Measurements from ENCODE around the gene RPUSD1. TPM values are rescaled to one million over a fixed set of nuclear protein-coding genes. Genes with fewer than 3 reads are reported as not detected.

Gene RPUSD1
- total and polyA plus RNA-seq, 2 experiments from 2014 or later, result 27.6 to 37.8 TPM

- Histone ChIP-seq H3K27ac (no peak overlapping the region), H3K4me1 (ENCODE audit: insufficient read depth) (peaks cover 4% of the 10 kb centered on the region), H3K4me2 (no peak overlapping the region), H2AFZ (no peak overlapping the region), H3K9me2 (replicated peaks; ENCODE audit: insufficient read depth) (no peaks in the 10 kb centered on the region), H4K20me1 (ENCODE audit: insufficient read depth, poor library complexity, severe bottlenecking) (no peaks in the 10 kb centered on the region), H3K79me2 (no peaks in the 10 kb centered on the region), H3K9me3 (ENCODE audit: low read depth) (no peaks in the 10 kb centered on the region), H3K4me3 (no peak overlapping the region), H3K27me3 (peaks cover 7% of the 10 kb centered on the region), H3K36me3 (replicated peaks; ENCODE audit: insufficient read depth, low read depth) (no peaks in the 10 kb centered on the region)
- no peak for DNase-seq (ENCODE audit: low spot score)
- 85% methylated on average over 9 of the region's 9 CpGs for WGBS (ENCODE audit: low lambda C conversion rate, missing lambda C conversion rate)
- no peak for TF ChIP-seq CTCF (IDR thresholded peaks at IDR 0.05; ENCODE audit: poor library complexity)
- no peak for TF ChIP-seq EZH2phosphoT487 (IDR thresholded peaks at IDR 0.05; ENCODE audit: low read depth, severe bottlenecking, unreplicated experiment)
Observed at GRCh38 chr16:814974-815373, 26.8 kb upstream of the RPUSD1 start.

- Histone ChIP-seq H4K20me1 (ENCODE audit: insufficient read depth, poor library complexity, severe bottlenecking) (no peaks in the 10 kb centered on the region), H3K9me3 (ENCODE audit: low read depth) (no peaks in the 10 kb centered on the region), H2AFZ (no peak overlapping the region), H3K4me1 (ENCODE audit: insufficient read depth) (peaks cover 4% of the 10 kb centered on the region), H3K27ac (no peak overlapping the region), H3K27me3 (peaks cover 7% of the 10 kb centered on the region), H3K79me2 (no peaks in the 10 kb centered on the region), H3K9me2 (replicated peaks; ENCODE audit: insufficient read depth) (no peaks in the 10 kb centered on the region), H3K4me2 (peak overlapping the region; percentile 85), H3K36me3 (replicated peaks; ENCODE audit: insufficient read depth, low read depth) (no peaks in the 10 kb centered on the region), H3K4me3 (no peak overlapping the region)
- no peak for TF ChIP-seq CTCF (IDR thresholded peaks at IDR 0.05; ENCODE audit: poor library complexity)
- 62% methylated on average over 22 of the region's 22 CpGs for WGBS (ENCODE audit: low lambda C conversion rate, missing lambda C conversion rate)
- no peak for DNase-seq (ENCODE audit: low spot score)
Observed at GRCh38 chr16:813916-814412, 25.8 kb upstream of the RPUSD1 start.

GRCh38 chr16:813204-813915 is 25.2 kb upstream of the RPUSD1 start:
- 23% methylated on average over 47 of the region's 67 CpGs for WGBS (ENCODE audit: low lambda C conversion rate, missing lambda C conversion rate)
- no peak for TF ChIP-seq EZH2phosphoT487 (IDR thresholded peaks at IDR 0.05; ENCODE audit: low read depth, severe bottlenecking, unreplicated experiment)
- peak; percentile 37 for TF ChIP-seq EZH2 (IDR thresholded peaks at IDR 0.05; ENCODE audit: borderline replicate concordance)
- TF ChIP-seq CTCF (IDR thresholded peaks at IDR 0.05; ENCODE audit: poor library complexity), result peak; percentile 82
- Histone ChIP-seq H2AFZ (no peak overlapping the region), H4K20me1 (ENCODE audit: insufficient read depth, poor library complexity, severe bottlenecking) (no peaks in the 10 kb centered on the region), H3K4me3 (no peak overlapping the region), H3K9me3 (ENCODE audit: low read depth) (no peaks in the 10 kb centered on the region), H3K4me1 (ENCODE audit: insufficient read depth) (peaks cover 4% of the 10 kb centered on the region), H3K4me2 (peak overlapping the region; percentile 85), H3K27ac (no peak overlapping the region), H3K27me3 (peaks cover 7% of the 10 kb centered on the region), H3K79me2 (peaks cover 3% of the 10 kb centered on the region), H3K36me3 (replicated peaks; ENCODE audit: insufficient read depth, low read depth) (no peaks in the 10 kb centered on the region), H3K9me2 (replicated peaks; ENCODE audit: insufficient read depth) (no peaks in the 10 kb centered on the region)
- peak; percentile 76 for DNase-seq (ENCODE audit: low spot score)
